Thyroid gland (tissue), 4 donors: ENCODE data around the gene GDAP1L1. TPM values are rescaled to one million over a fixed set of nuclear protein-coding genes. Genes with fewer than 3 reads are reported as not detected.
"Not testable (repeated sequence)": the region's sequence is repeated elsewhere in the genome, so short reads cannot be mapped to it uniquely, and the experiment has no call there.

Source experiments
- DNase-seq, 2 donors: peaks; one replicate each; pipeline ENCODE4 v3.0.0-alpha.2; 2019
- H3K27ac ChIP-seq, 3 donors: fragments of 200-600 bp; sonication (generic); 1 replicate in 2 of 3; 2 replicates in 1 of 3; pipeline ENCODE4 v1.5.1; 2016 to 2019; ENCODE audit warnings: mild to moderate bottlenecking in 1 of 3, moderate library complexity in 1 of 3
- H3K27me3 ChIP-seq: fragments of 200-600 bp; sonication (generic); one replicate; pipeline ENCODE4 v1.5.1; 2019
- H3K36me3 ChIP-seq, 2 donors: fragments of 200-600 bp; sonication (generic); one replicate each; pipeline ENCODE4 v1.5.1; 2016 to 2019
- H3K4me1 ChIP-seq, 2 donors: fragments of 200-600 bp; sonication (generic); one replicate each; pipeline ENCODE4 v1.5.1; 2017 to 2019
- H3K4me3 ChIP-seq, 3 donors: fragments of 200-600 bp; sonication (generic); replicated peaks in 1 of 3; 1 replicate in 2 of 3; 2 replicates in 1 of 3; pipeline ENCODE4 v1.5.1; 2016; ENCODE audit warnings: mild to moderate bottlenecking in 1 of 3
- H3K9me3 ChIP-seq: fragments of 200-600 bp; sonication (generic); one replicate; pipeline ENCODE4 v1.5.1; 2017
- CTCF ChIP-seq, 6 experiments: fragments of 200-600 bp in 3 of 6; fragments of 450-650 bp in 3 of 6; sonication (generic) in 3 of 6; IDR thresholded peaks; one replicate each; pipeline ENCODE4 v1.5.1; 2016 to 2019; ENCODE audit warnings: antibody characterized with exemption in 6 of 6, mild to moderate bottlenecking in 2 of 6, inconsistent platforms in 1 of 6, moderate library complexity in 1 of 6
- POLR2A ChIP-seq, 2 donors: fragments of 450-650 bp; IDR thresholded peaks; one replicate each; pipeline ENCODE4 v1.6.1; 2017; ENCODE audit warnings: antibody characterized with exemption in 2 of 2, mild to moderate bottlenecking in 2 of 2, moderate library complexity in 1 of 2
- WGBS, 2 donors: methylation state at CpG; one replicate each; pipeline ENCODE4 v1.1.5; 2017; 5-methylcytosine and 5-hydroxymethylcytosine counted together
- intact Hi-C: fragments of 100-400 bp; cut with DNase I; formaldehyde crosslinking; loops from one replicate; pipeline ENCODE4 v1.15.1; 2023
- total RNA-seq, 4 donors: library from RNA; depleted of rRNA; stranded (reverse); fragments of >200 nt; gene quantifications; one replicate each; pipeline ENCODE4 v1.2.3, GENCODE V29; 2016

GDAP1L1 gene
- total RNA-seq, 4 donors from 2014 or later, result 0.29 TPM; not detected in 3

GRCh38 chr20:44324343-44324742, 77.2 kb downstream of the GDAP1L1 start:
- 13 to 40% methylated on average over 1 of the region's 1 CpG for WGBS, 2 donors
- intact Hi-C loops, result no loop called here
- Histone ChIP-seq H3K27me3 (no peaks in the 10 kb centered on the region), H3K4me3 (no peak overlapping the region), H3K4me1 (peaks cover 4 to 7% of the 10 kb centered on the region in 2 donors), H3K36me3 (no peaks in the 10 kb centered on the region), H3K27ac (no peak overlapping the region), H3K9me3 (no peaks in the 10 kb centered on the region)
- DNase-seq, result no peak
- TF ChIP-seq POLR2A (IDR thresholded peaks at IDR 0.05) (no peak), CTCF (IDR thresholded peaks at IDR 0.05) (no peak)

GRCh38 chr20:44326391-44327159, 79.5 kb downstream of the GDAP1L1 start:
- peak in 1 of 2 donors; percentile 13 for DNase-seq
- 19 to 43% methylated on average over 12 to 33 of the region's 50 CpGs for WGBS, 2 donors

GRCh38 chr20:44327748-44328147, 80.6 kb downstream of the GDAP1L1 start:
- H3K27ac ChIP-seq, H3K4me3 ChIP-seq, H3K9me3 ChIP-seq, H3K4me1 ChIP-seq, H3K36me3 ChIP-seq, DNase-seq, intact Hi-C loops, H3K27me3 ChIP-seq: not testable (repeated sequence)
- WGBS, 2 donors, result 83 to 89% methylated on average over 7 of the region's 7 CpGs

More at GRCh38 chr20:44326391-44327159, 79.5 kb downstream of the GDAP1L1 start:
- no peaks in the 10 kb centered on the region for H3K27me3 ChIP-seq
- TF ChIP-seq POLR2A (IDR thresholded peaks at IDR 0.05) (no peak), CTCF (IDR thresholded peaks at IDR 0.05) (no peak)
- no peaks in the 10 kb centered on the region for H3K36me3 ChIP-seq
- no peak overlapping the region for H3K27ac ChIP-seq
- intact Hi-C loops, result no loop called here
- H3K4me3 ChIP-seq, result no peak overlapping the region
- no peaks in the 10 kb centered on the region for H3K9me3 ChIP-seq
- H3K4me1 ChIP-seq, result peaks cover 4 to 7% of the 10 kb centered on the region in 2 donors

- DNase-seq, result no peak
- WGBS, 2 donors, result 93 to 95% methylated on average over 4 of the region's 4 CpGs
- no peak for TF ChIP-seq CTCF (IDR thresholded peaks at IDR 0.05)
- no peak for TF ChIP-seq POLR2A (IDR thresholded peaks at IDR 0.05)
- intact Hi-C loops, result no loop called here
- Histone ChIP-seq H3K4me3 (no peak overlapping the region), H3K36me3 (no peaks in the 10 kb centered on the region), H3K27me3 (no peaks in the 10 kb centered on the region), H3K9me3 (no peaks in the 10 kb centered on the region), H3K4me1 (peaks cover 4 to 7% of the 10 kb centered on the region in 2 donors), H3K27ac (no peak overlapping the region)
These were observed 81.3 kb downstream of the GDAP1L1 start for GRCh38 chr20:44328428-44328827.

Other genes with a start within 250 kb of the GDAP1L1 start
- gene JPH2, start 60.1 kb upstream of the GDAP1L1 start, total RNA-seq, result 1 to 10 TPM in 3 of 4 donors, under 1 TPM in 1; 0.67 to 2.3 (median 1.8) TPM
- gene OSER1, start 36.5 kb upstream of the GDAP1L1 start, total RNA-seq, result 10 to 100 TPM; 36.2 to 56.4 (median 43.0) TPM
- 10 to 100 TPM in 3 of 4 donors, 1 to 10 TPM in 1; 8.3 to 14.2 (median 12.6) TPM for gene FITM2, start 63.9 kb downstream of the GDAP1L1 start, total RNA-seq
- gene R3HDML, start 89.7 kb downstream of the GDAP1L1 start, total RNA-seq, result not detected
- gene HNF4A, start 108.4 kb downstream of the GDAP1L1 start, total RNA-seq, result not detected
- gene TTPAL, start 228.6 kb downstream of the GDAP1L1 start, total RNA-seq, result 10 to 100 TPM; 14.2 to 27.7 (median 22.3) TPM